ENCODE data around the gene ZMYM2. TPM values are rescaled to one million over a fixed set of nuclear protein-coding genes. Genes with fewer than 3 reads are reported as not detected.
"Not testable (repeated sequence)": the region's sequence is repeated elsewhere in the genome, so short reads cannot be mapped to it uniquely, and the experiment has no call there.

Gene ZMYM2
- 14.8 and 22.1 TPM in 2 replicates for total RNA-seq (2014; rRNA removed; shearing (Covaris generic))

- DNase-seq (ENCODE audit: low read depth) = peak; percentile 89
Observed at GRCh38 chr13:19958155-19959111, at the start of gene ZMYM2. Gene ZMYM2, plus strand, starts transcription at chr13:19958727. Its CDS starts 34,346 bp downstream, at chr13:19993073.

GRCh38 chr13:19910336-19911072 is 48.0 kb upstream of the ZMYM2 start:
- DNase-seq (ENCODE audit: low read depth) = peak; percentile 83

DNA sequence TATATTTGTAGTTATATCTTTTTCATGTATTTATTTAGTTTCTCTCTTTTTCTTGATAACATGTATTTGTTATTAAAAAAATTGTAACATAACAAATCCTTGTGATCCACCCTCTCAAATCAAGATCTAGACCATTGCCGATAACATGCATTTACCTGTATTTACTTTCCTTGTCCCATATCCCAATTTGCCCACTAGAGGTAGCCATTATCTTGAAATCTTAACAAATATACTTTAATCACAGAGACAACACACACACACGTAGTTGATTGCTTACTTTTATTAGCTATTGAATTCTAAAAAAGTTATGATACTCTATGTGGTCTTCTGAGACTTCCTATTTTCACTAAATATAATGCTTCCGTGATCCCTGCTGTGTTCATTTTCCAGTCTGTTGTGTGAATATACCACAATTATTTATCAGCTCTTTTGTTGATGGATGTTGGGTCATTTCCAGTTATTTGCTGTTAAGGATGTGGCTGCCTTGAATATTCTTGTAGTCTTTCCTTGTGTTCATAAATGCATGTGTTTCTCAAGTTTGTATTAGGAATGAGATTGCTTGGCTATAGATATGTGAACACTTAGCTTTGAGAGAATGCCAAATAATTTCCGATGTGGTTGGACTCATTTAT is 31.3 kb upstream of the ZMYM2 start:
- DNase-seq (ENCODE audit: low read depth) = peak; percentile 44

- DNase-seq (ENCODE audit: low read depth) = no peak
Observed at GRCh38 chr13:19940106-19940505, 18.4 kb upstream of the ZMYM2 start.

- DNase-seq (ENCODE audit: low read depth) = no peak
Observed at GRCh38 chr13:19950374-19950773, 8.2 kb upstream of the ZMYM2 start.

GRCh38 chr13:19952850-19953249 is 5.7 kb upstream of the ZMYM2 start:
- no peak for DNase-seq (ENCODE audit: low read depth)

DNA sequence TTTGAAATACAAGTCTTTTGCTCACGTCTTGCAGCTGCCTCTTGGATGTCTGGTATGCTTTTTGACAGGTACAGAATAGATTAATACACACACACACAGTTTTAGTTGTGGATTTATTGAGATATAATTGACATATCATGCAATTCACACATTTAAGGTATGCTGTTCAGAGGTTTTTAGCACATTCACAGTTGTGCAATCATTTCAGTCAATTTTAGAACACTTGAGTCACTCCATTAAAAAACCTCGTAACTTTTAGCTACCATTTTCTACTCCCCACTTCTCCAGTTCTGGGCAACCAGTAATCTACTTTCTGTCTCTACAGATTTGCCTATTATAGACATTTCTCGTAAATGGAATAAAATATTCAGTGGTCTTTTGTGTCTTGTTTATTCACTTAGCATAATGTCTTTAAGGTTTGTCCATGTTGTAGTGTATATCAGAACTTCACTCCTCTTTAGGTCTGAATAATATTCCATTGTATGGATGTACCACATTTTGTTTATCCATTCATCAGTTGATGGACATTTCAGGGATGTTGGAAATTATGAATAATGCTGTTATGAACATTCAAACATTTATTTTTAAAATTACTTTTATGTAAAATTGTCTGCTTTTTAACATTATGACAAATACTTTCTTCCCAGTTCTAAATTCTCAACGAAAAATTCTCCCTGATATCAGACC is 2.5 kb upstream of the ZMYM2 start:
- DNase-seq (ENCODE audit: low read depth) = no peak

GRCh38 chr13:19957320-19958154 is 990 bp upstream of the ZMYM2 start:
- no peak for DNase-seq (ENCODE audit: low read depth)

DNA sequence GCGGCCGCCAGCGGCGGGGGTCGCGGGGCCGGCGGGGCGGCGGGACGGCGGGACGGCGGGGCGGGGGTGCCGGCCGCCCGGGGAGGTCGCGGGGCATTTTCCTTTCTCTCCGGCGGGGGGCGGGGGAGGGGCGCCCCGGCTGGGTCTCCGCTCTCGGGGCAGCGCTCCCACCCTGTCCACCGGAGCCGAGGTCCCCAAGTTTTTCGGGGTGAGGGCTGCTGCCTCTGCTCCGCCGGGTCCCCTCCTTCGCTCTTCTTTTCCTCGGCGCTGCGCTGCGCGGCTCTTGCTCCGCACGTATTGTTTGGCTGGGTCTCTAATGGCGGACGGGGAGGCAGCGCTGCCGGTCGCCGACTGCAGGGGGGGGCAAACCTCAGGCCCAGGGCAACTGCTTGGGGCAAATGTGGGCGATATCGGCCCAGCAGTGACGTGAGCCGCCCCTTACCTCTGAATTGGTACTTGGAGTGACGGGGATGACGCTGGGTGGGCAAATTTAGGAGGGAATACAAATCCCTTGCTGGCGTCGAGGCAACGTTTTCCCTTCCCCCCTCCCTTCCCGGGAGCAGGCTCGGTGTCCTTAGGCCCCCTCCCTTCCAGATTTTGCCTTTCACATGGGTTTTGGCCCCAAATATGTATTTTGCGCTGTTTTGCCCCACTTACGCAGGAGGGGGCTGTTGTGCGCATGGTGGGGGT is 759 bp downstream of the ZMYM2 start:
- DNase-seq (ENCODE audit: low read depth) = peak; percentile 46

- peak; percentile 87 for DNase-seq (ENCODE audit: low read depth)
Observed at GRCh38 chr13:19959831-19960652, 1.5 kb downstream of the ZMYM2 start.

DNA sequence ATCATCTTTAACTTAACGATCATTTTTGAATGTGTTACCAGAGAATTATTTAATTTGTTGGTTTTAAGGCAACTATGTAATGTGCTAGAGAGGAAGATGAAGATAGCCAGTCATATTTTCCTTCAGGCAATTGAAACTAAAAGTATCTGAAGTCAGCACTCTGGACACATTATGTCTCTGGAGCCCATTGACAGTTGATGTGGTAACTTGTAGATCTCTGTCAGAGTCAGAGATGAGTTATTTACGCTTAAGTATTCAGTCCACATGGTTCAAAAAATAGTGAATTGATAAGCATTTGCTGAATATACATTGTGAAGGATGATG is 2.1 kb downstream of the ZMYM2 start:
- DNase-seq (ENCODE audit: low read depth) = no peak

DNA sequence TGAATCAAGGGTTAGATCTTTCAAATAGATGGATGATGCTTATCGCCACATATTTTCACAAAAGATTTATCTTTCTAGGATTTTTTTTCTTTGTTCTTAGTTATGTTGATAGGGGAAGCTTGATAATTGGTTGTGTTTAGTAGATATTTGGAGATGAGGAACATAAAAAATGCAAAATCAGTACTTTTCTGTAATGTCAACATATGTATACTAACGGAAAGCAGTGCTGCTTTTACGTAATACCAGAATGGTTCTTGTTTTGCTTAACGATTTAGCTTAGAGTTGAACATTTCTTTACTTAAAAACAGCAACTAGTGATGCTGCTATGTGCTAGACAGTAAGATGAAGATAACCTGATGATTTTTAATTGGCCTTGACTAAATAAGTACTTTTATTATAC is 3.0 kb downstream of the ZMYM2 start:
- no peak for DNase-seq (ENCODE audit: low read depth)

- DNase-seq (ENCODE audit: low read depth) = no peak
Observed at GRCh38 chr13:19961924-19962323, 3.4 kb downstream of the ZMYM2 start.

DNA sequence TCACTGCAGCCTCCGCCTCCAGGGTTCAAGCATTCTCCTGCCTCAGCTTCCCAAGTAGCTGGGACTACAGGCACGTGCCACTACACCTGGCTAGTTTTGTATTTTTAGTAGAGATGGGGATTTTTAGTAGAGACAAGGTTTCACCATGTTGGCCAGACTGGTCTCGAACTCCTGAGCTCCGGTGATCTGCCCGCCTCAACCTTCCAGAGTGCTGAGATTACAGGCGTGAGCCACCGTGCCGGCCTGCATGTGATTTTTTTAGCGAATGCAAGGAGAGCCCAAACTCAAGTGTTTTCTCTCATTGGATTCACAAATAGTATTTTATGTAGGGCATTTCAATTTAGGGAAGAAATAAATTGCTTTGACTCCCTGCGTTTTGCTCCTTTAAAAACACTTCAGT is 4.4 kb downstream of the ZMYM2 start:
- DNase-seq (ENCODE audit: low read depth) = no peak

- no peak for DNase-seq (ENCODE audit: low read depth)
Observed at GRCh38 chr13:19967621-19968020, 9.1 kb downstream of the ZMYM2 start.

GRCh38 chr13:19974498-19975009 is 16.0 kb downstream of the ZMYM2 start:
- DNase-seq (ENCODE audit: low read depth) = not testable (repeated sequence)

- no peak for DNase-seq (ENCODE audit: low read depth)
Observed at GRCh38 chr13:19978831-19979437, 20.4 kb downstream of the ZMYM2 start.

DNA sequence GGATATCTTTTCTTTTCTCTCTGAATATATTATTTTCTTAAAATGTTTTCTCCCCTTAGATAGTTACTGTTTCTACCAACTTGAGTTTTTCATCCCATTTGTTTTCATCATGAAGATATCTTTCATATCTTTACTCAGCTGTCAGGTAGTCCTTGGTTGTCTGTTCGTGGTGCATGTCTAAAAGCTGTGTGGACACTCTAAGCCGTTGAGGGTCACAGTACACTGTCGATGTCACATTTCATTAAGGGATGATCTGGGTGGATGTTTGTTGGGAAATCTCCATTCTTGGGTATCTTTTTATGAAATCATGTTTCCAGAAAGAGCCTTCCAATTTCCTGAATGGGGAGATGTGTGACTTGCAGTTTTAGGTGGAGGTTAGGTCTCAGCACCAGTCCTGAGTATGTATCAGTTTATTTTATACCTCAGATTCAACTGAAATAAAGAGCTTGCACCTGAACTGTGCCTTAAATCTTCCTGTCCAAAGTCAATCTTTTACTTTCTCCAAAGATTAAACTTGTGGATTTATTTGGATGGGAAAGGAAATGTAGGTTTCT is 23.2 kb downstream of the ZMYM2 start:
- no peak for DNase-seq (ENCODE audit: low read depth)

All from M059J (cell line).